A549 (cell line): ENCODE results near the gene YIPF3. TPM values are rescaled to one million over a fixed set of nuclear protein-coding genes. Genes with fewer than 3 reads are reported as not detected.

Experiments
- ATAC-seq, 2 experiments: fragments of 200-7000 bp in 1 of 2; fragments of >200 bp in 1 of 2; cut with Nextera tagmentation in 1 of 2; cut with Tn5 transposase in 1 of 2; 3 replicates each; pipeline versions ENCODE4 v1.8.0 to v1.9.1; 2018 to 2020; ENCODE audit warnings: mild to moderate bottlenecking in 1 of 2, moderate library complexity in 1 of 2
- CTCF ChIA-PET: fragments of 300-600 bp; sonication (Branson Sonifier 250); formaldehyde crosslinking; extraction: SDS; loops from one replicate; lab custom pipeline; 2021; ENCODE audit warnings: antibody characterized with exemption, inconsistent platforms; lab: Yijun Ruan, JAX
- POLR2A ChIA-PET: fragments of 350-600 bp; formaldehyde crosslinking; extraction: SDS; loops from one replicate; lab custom pipeline; 2021; ENCODE audit warnings: antibody characterized with exemption, inconsistent platforms; lab: Yijun Ruan, JAX
- DNase-seq, 2 experiments: peaks; one replicate each; pipeline versions ENCODE4 v3.0.0 to v3.0.0-alpha.2; 2011 to 2016; ENCODE audit warnings: low read depth in 1 of 2, low spot score in 1 of 2
- FAIRE-seq: peaks from 2 replicates; lab custom pipeline; 2011; peaks lifted over from hg19 to GRCh38; lab: Jason Lieb, UNC
- H3K27ac ChIP-seq, 2 experiments: fragments of >200 bp; sonication (Bioruptor Twin); formaldehyde crosslinking; 3 replicates each; pipeline ENCODE4 v1.5.1; 2016 to 2017
- H3K4me1 ChIP-seq: fragments of >200 bp; sonication (Bioruptor Twin); formaldehyde crosslinking; 3 replicates; pipeline ENCODE4 v1.6.1; 2016
- H3K4me2 ChIP-seq: fragments of >200 bp; sonication (Bioruptor Twin); formaldehyde crosslinking; 3 replicates; pipeline ENCODE4 v1.6.1; 2016
- H3K4me3 ChIP-seq: fragments of >200 bp; sonication (Bioruptor Twin); formaldehyde crosslinking; 3 replicates; pipeline ENCODE4 v1.5.1; 2016
- H3K9me3 ChIP-seq: fragments of >200 bp; sonication (Bioruptor Twin); formaldehyde crosslinking; 3 replicates; pipeline ENCODE4 v1.6.1; 2016
- ATOH8 ChIP-seq: fragments of 250-450 bp; sonication (Bioruptor Pico); IDR thresholded peaks from 2 replicates; pipeline ENCODE4 v1.5.0; 2020; ENCODE audit warnings: low read depth, mild to moderate bottlenecking, moderate library complexity
- BHLHE40 ChIP-seq: IDR thresholded peaks from 2 replicates; pipeline ENCODE4 v1.6.1; 2012; ENCODE audit warnings: low read depth, low read length, inconsistent platforms
- EHF ChIP-seq: fragments of 250-450 bp; sonication (Bioruptor Pico); IDR thresholded peaks from 2 replicates; pipeline ENCODE4 v1.5.0; 2020; ENCODE audit warnings: mild to moderate bottlenecking
- EHMT2 ChIP-seq: fragments of 200-600 bp; sonication (generic); IDR thresholded peaks from 2 replicates; pipeline ENCODE4 v1.6.1; 2016; ENCODE audit warnings: antibody characterized with exemption, low read depth, mild to moderate bottlenecking, moderate library complexity
- EP300 ChIP-seq, 2 experiments: fragments of >200 bp; sonication (Bioruptor Twin); formaldehyde crosslinking; IDR thresholded peaks; 2 replicates in 1 of 2; 3 replicates in 1 of 2; pipeline ENCODE4 v1.6.1; 2016 to 2017
- FOSB ChIP-seq: fragments of 250-450 bp; sonication (Bioruptor Pico); IDR thresholded peaks from 2 replicates; pipeline ENCODE4 v1.5.0; 2020; ENCODE audit warnings: mild to moderate bottlenecking, moderate library complexity
- HDAC2 ChIP-seq: fragments of 200-600 bp; sonication (generic); IDR thresholded peaks from 2 replicates; pipeline ENCODE4 v1.6.1; 2016
- HEYL ChIP-seq: fragments of 250-450 bp; sonication (Bioruptor Pico); IDR thresholded peaks from 2 replicates; pipeline ENCODE4 v1.8.0; 2021; ENCODE audit warnings: mild to moderate bottlenecking, moderate library complexity
- HMGXB4 ChIP-seq: fragments of 250-450 bp; sonication (Bioruptor Pico); IDR thresholded peaks from 2 replicates; pipeline ENCODE4 v1.5.0; 2021; ENCODE audit warnings: mild to moderate bottlenecking, moderate library complexity, borderline replicate concordance
- HOXB5 ChIP-seq: fragments of 250-450 bp; sonication (Bioruptor Pico); IDR thresholded peaks from 2 replicates; pipeline ENCODE4 v1.5.0; 2020; ENCODE audit warnings: mild to moderate bottlenecking, moderate library complexity
- JUNB ChIP-seq: fragments of >200 bp; sonication (Bioruptor Twin); formaldehyde crosslinking; IDR thresholded peaks from 2 replicates; pipeline ENCODE4 v1.6.1; 2016
- KDM5A ChIP-seq: fragments of 200-600 bp; sonication (generic); IDR thresholded peaks from 2 replicates; pipeline ENCODE4 v1.6.1; 2016; ENCODE audit warnings: antibody characterized with exemption, mild to moderate bottlenecking
- MAFK ChIP-seq: fragments of 450-650 bp; IDR thresholded peaks from 2 replicates; pipeline ENCODE4 v1.6.1; 2014; ENCODE audit not compliant: partially characterized antibody
- MAZ ChIP-seq: fragments of 150-350 bp; IDR thresholded peaks from 2 replicates; pipeline ENCODE4 v1.6.1; 2014; ENCODE audit warnings: antibody characterized with exemption, low read depth, low read length, borderline replicate concordance
- NR3C1 ChIP-seq: fragments of >200 bp; sonication (Bioruptor Twin); formaldehyde crosslinking; IDR thresholded peaks from 3 replicates; pipeline ENCODE4 v1.6.1; 2017
- PHF8 ChIP-seq: fragments of 200-600 bp; sonication (generic); IDR thresholded peaks from 2 replicates; pipeline ENCODE4 v1.6.1; 2016; ENCODE audit warnings: low read depth, mild to moderate bottlenecking, antibody characterized with exemption, moderate library complexity, borderline replicate concordance
- POLR2A ChIP-seq: IDR thresholded peaks from 2 replicates; pipeline ENCODE4 v1.6.1; 2012; ENCODE audit warnings: mild to moderate bottlenecking, low read length
- POLR2AphosphoS2 ChIP-seq: conservative IDR thresholded peaks from 2 replicates; pipeline ENCODE4 v1.6.1; 2012; ENCODE audit warnings: low read length, improper control_type of control experiment, inconsistent platforms
- RAD21 ChIP-seq, 2 experiments: fragments of >200 bp in 1 of 2; sonication (Bioruptor Twin) in 1 of 2; formaldehyde crosslinking in 1 of 2; IDR thresholded peaks in 1 of 2; conservative IDR thresholded peaks in 1 of 2; 2 replicates in 1 of 2; 3 replicates in 1 of 2; pipeline ENCODE4 v1.6.1; 2012 to 2018; ENCODE audit warnings: inconsistent platforms in 1 of 2
- RFX5 ChIP-seq: fragments of 450-650 bp; IDR thresholded peaks from 2 replicates; pipeline ENCODE4 v1.7.1; 2014; ENCODE audit warnings: antibody characterized with exemption, mild to moderate bottlenecking, moderate library complexity
- RNF2 ChIP-seq: fragments of 200-600 bp; sonication (generic); IDR thresholded peaks from 2 replicates; pipeline ENCODE4 v1.6.1; 2016; ENCODE audit warnings: low read depth, mild to moderate bottlenecking, antibody characterized with exemption, moderate library complexity, borderline replicate concordance
- TFCP2L1 ChIP-seq: fragments of 250-450 bp; sonication (Bioruptor Pico); IDR thresholded peaks from 2 replicates; pipeline ENCODE4 v1.5.0; 2021; ENCODE audit warnings: mild to moderate bottlenecking
- ZC3H11A ChIP-seq: fragments of 450-650 bp; IDR thresholded peaks from 2 replicates; pipeline ENCODE4 v1.6.1; 2014; ENCODE audit warnings: antibody characterized with exemption, mild to moderate bottlenecking
- ZFP36 ChIP-seq: fragments of 450-650 bp; IDR thresholded peaks from 2 replicates; pipeline ENCODE4 v1.6.1; 2014; ENCODE audit warnings: borderline replicate concordance; ENCODE audit not compliant: partially characterized antibody
- ZNF302 ChIP-seq: fragments of 250-450 bp; sonication (Bioruptor Pico); IDR thresholded peaks from 2 replicates; pipeline ENCODE4 v1.9.0; 2021; ENCODE audit warnings: inconsistent platforms, mild to moderate bottlenecking, moderate library complexity
- ZSCAN20 ChIP-seq: fragments of 250-450 bp; sonication (Bioruptor Pico); IDR thresholded peaks from 2 replicates; pipeline ENCODE4 v1.8.0; 2022; ENCODE audit warnings: mild to moderate bottlenecking, moderate library complexity
- WGBS: methylation state at CpG from one replicate; pipeline ENCODE4 v1.1.6; 2017; ENCODE audit errors: missing lambda C conversion rate; 5-methylcytosine and 5-hydroxymethylcytosine counted together
- polyA plus RNA-seq, 4 experiments: library from polyadenylated mRNA; depleted of rRNA in 3 of 4; stranded (reverse); fragments of >200 nt; fragmentation: RNase III in 1 of 4; extraction: RNeasy Plus Mini Kit Qiagen cat#74134 plus additional on column Dnase treatment in 1 of 4; gene quantifications; 2 replicates in 3 of 4; 3 replicates in 1 of 4; pipeline ENCODE4 v1.2.3, GENCODE V29; 2011 to 2017
- TF ChIP-seq, protein P1 (sequence below): fragments of 150-350 bp; IDR thresholded peaks from 2 replicates; pipeline ENCODE4 v1.6.1; 2014; ENCODE audit warnings: low read depth, mild to moderate bottlenecking, low read length
- TF ChIP-seq, protein P2 (sequence below): IDR thresholded peaks from 2 replicates; pipeline ENCODE4 v1.6.1; 2012; ENCODE audit warnings: low read depth, borderline replicate concordance

Gene YIPF3
- polyA plus RNA-seq, 2 of the 4 experiments (the other 2 are of a cell fraction), result 63.4 to 108 TPM

GRCh38 chr6:43494321-43494720, 22.4 kb downstream of the YIPF3 start:
- 86% methylated on average over 6 of the region's 6 CpGs for WGBS
- CTCF ChIA-PET, result interaction anchor here (1.1 to 7.1 kb wide), 6 partner anchors 13 to 229 kb away, joined by 3 to 79 read pairs (median 5); partner anchors contain the start of genes DLK2 and LRRC73

DNA sequence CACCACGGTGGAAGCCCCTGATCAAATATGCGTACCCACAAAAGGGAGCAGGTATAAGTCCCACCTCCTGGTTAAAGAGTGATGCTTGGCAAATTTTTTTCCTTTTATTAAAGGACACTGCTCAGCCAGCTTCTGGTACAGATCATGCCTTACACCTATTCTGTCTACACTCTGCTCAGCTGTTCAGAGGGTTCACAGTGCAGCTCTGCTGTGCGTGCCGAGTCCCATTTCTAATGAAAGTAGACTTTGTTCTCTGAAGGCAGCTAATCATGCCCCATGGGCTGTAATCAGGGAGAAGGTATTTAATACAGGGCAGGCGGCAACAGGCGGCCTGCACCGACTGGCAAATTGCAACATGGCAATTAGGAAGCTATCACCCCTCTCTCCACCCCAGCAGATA, 22.9 kb downstream of the YIPF3 start:
- no peak for FAIRE-seq
- TF ChIP-seq, protein P1, sequence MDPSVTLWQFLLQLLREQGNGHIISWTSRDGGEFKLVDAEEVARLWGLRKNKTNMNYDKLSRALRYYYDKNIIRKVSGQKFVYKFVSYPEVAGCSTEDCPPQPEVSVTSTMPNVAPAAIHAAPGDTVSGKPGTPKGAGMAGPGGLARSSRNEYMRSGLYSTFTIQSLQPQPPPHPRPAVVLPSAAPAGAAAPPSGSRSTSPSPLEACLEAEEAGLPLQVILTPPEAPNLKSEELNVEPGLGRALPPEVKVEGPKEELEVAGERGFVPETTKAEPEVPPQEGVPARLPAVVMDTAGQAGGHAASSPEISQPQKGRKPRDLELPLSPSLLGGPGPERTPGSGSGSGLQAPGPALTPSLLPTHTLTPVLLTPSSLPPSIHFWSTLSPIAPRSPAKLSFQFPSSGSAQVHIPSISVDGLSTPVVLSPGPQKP, result no peak
- TF ChIP-seq BHLHE40 (no peak), EHMT2 (no peak)
- CTCF ChIA-PET, result interaction anchor here (1.1 to 7.1 kb wide), 3 partner anchors 14 to 229 kb away, joined by 3 to 79 read pairs (median 62); partner anchors contain the start of genes DLK2 and LRRC73
- no peak for ATAC-seq
- no peak for DNase-seq
- no peak overlapping the region for H3K4me2 ChIP-seq
- no peak overlapping the region for H3K27ac ChIP-seq
- WGBS, result 91% methylated on average over 7 of the region's 7 CpGs
- H3K9me3 ChIP-seq, result no peaks in the 10 kb centered on the region
- peaks cover 16% of the 10 kb centered on the region for H3K4me1 ChIP-seq
- POLR2A ChIA-PET, result interaction anchor here (2.1 kb wide), 1 partner anchor 23 kb away, joined by 4 read pairs; the partner anchor contains the start of genes POLR1C and YIPF3
- no peak overlapping the region for H3K4me3 ChIP-seq

More at GRCh38 chr6:43494321-43494720, 22.4 kb downstream of the YIPF3 start:
- no peak for DNase-seq
- H3K9me3 ChIP-seq, result no peaks in the 10 kb centered on the region
- H3K27ac ChIP-seq, result no peak overlapping the region
- ATAC-seq, result no peak
- no peak for FAIRE-seq
- TF ChIP-seq ZNF302 (CRISPR knock-in tag), result no peak
- TF ChIP-seq, protein P2, sequence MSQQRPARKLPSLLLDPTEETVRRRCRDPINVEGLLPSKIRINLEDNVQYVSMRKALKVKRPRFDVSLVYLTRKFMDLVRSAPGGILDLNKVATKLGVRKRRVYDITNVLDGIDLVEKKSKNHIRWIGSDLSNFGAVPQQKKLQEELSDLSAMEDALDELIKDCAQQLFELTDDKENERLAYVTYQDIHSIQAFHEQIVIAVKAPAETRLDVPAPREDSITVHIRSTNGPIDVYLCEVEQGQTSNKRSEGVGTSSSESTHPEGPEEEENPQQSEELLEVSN, result no peak
- no peak for TF ChIP-seq ATOH8
- no peak for TF ChIP-seq FOSB (CRISPR knock-in tag)
- no peak for TF ChIP-seq TFCP2L1
- TF ChIP-seq KDM5A, result no peak
- TF ChIP-seq POLR2AphosphoS2, result no peak
- TF ChIP-seq HMGXB4 (CRISPR knock-in tag), result no peak
- no peak for TF ChIP-seq MAZ
- no peak for TF ChIP-seq NR3C1
- TF ChIP-seq RAD21 (conservative IDR thresholded peaks at IDR 0.05 in 1 of 2, IDR thresholded peaks at IDR 0.05 in 1 of 2), result no peak
- POLR2A ChIA-PET, result interaction anchor here (0.7 to 2.1 kb wide), 2 partner anchors 10 to 22 kb away, joined by 4 read pairs; partner anchors contain the start of genes POLR1C and YIPF3
- H3K4me2 ChIP-seq, result no peak overlapping the region
- H3K4me1 ChIP-seq, result peaks cover 16% of the 10 kb centered on the region
- no peak overlapping the region for H3K4me3 ChIP-seq

DNA sequence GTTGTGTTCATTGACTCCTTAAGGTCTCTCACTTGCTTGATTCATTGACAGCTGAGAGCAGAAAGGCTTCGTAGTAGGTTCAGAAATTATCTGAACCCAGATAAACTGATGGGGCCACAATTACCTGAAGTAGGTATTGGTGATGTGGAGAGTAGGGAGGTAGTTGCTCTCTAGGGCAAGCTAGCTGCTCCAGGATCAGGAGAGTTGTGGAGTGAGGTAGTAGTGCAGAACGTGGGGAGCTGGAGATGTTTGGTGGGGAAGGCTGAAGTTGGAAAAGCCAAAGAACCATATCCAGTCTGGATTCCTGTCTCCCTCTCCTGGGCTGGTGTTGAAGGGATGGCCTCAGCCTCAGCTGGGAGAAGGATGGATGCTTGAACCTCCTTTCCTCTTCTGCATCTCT, 23.5 kb downstream of the YIPF3 start:
- no peak overlapping the region for H3K4me2 ChIP-seq

More for the DNA sequence above, 23.5 kb downstream of the YIPF3 start:
- Histone ChIP-seq H3K27ac (no peak overlapping the region), H3K9me3 (no peaks in the 10 kb centered on the region), H3K4me1 (peaks cover 16% of the 10 kb centered on the region), H3K4me3 (no peak overlapping the region)
- no peak for DNase-seq
- ChIA-PET CTCF (interaction anchor here (0.5 to 7.1 kb wide), 5 partner anchors 14 to 264 kb away, joined by 3 to 79 read pairs (median 4); partner anchors contain the start of genes DLK2, DNPH1 and LRRC73), POLR2A (interaction anchor here (2.1 kb wide), 1 partner anchor 23 kb away, joined by 4 read pairs; the partner anchor contains the start of genes POLR1C and YIPF3)
- TF ChIP-seq PHF8 (no peak), HOXB5 (CRISPR knock-in tag) (no peak), FOSB (CRISPR knock-in tag) (no peak), HDAC2 (no peak), RFX5 (no peak), ZFP36 (no peak), RAD21 (conservative IDR thresholded peaks at IDR 0.05 in 1 of 2, IDR thresholded peaks at IDR 0.05 in 1 of 2) (no peak), ZNF302 (CRISPR knock-in tag) (no peak), HEYL (no peak), MAZ (no peak), EHF (CRISPR knock-in tag) (no peak), EP300 (IDR thresholded peaks at IDR 0.05) (no peak), ZSCAN20 (no peak), POLR2A (no peak), JUNB (no peak), ZC3H11A (no peak), RNF2 (no peak), MAFK (no peak)
- TF ChIP-seq, protein P2, result no peak
- ATAC-seq, result no peak
- 81% methylated on average over 2 of the region's 2 CpGs for WGBS
- FAIRE-seq, result no peak
